IMR-90 (cell line): Measurements from ENCODE around the gene TMEM140. TPM values are rescaled to one million over a fixed set of nuclear protein-coding genes. Genes with fewer than 3 reads are reported as not detected.

ENCODE experiments used
- ATAC-seq: fragments of 200-7000 bp; cut with Tn5 transposase; 2 replicates; pipeline ENCODE4 v1.9.1; 2020; ENCODE audit warnings: low read depth, mild to moderate bottlenecking, moderate library complexity
- BruUV-seq: library from RNA; stranded (reverse); fragments of 400-500 nt; replicated peaks from 2 replicates; lab custom pipeline; 2021; lab: Mats Ljungman, UMichigan
- CTCF ChIA-PET: fragments of 300-600 bp; formaldehyde crosslinking; extraction: SDS; loops from one replicate; lab custom pipeline; 2021; ENCODE audit warnings: antibody characterized with exemption; lab: Yijun Ruan, JAX
- POLR2A ChIA-PET: fragments of 300-600 bp; sonication (Branson Sonifier 250); formaldehyde crosslinking; loops from one replicate; lab custom pipeline; 2022; ENCODE audit warnings: antibody characterized with exemption; ENCODE audit not compliant: unreplicated experiment; lab: Charles Lee
- DNase-seq: peaks from one replicate; pipeline ENCODE4 v3.0.0; 2013
- H2AFZ ChIP-seq: replicated peaks from 2 replicates; pipeline ENCODE3; 2013; ENCODE audit warnings: low read length, mild to moderate bottlenecking; ENCODE audit not compliant: poor library complexity
- H2AK5ac ChIP-seq: 2 replicates; pipeline ENCODE4 v1.6.1; 2013; ENCODE audit warnings: low read depth, low read length, inconsistent platforms
- H2AK9ac ChIP-seq: replicated peaks from 2 replicates; pipeline ENCODE3; 2013; ENCODE audit warnings: mild to moderate bottlenecking, low read depth, low read length, moderate library complexity; ENCODE audit not compliant: poor library complexity
- H2BK120ac ChIP-seq: 2 replicates; pipeline ENCODE4 v1.6.1; 2013; ENCODE audit warnings: low read depth, low read length, inconsistent platforms
- H2BK15ac ChIP-seq: 3 replicates; pipeline ENCODE4 v1.6.1; 2013; ENCODE audit warnings: low read depth, low read length, inconsistent platforms
- H2BK20ac ChIP-seq: 2 replicates; pipeline ENCODE4 v1.6.1; 2013; ENCODE audit warnings: low read depth, mild to moderate bottlenecking, inconsistent platforms, low read length, moderate library complexity
- H2BK5ac ChIP-seq: 2 replicates; pipeline ENCODE4 v1.6.1; 2013; ENCODE audit warnings: mild to moderate bottlenecking, low read depth, low read length, inconsistent platforms; ENCODE audit not compliant: poor library complexity, severe bottlenecking
- H3K14ac ChIP-seq: replicated peaks from 2 replicates; pipeline ENCODE4 v1.6.1; 2013; ENCODE audit warnings: low read depth, low read length, inconsistent platforms
- H3K18ac ChIP-seq: 2 replicates; pipeline ENCODE4 v1.6.1; 2013; ENCODE audit warnings: low read depth, low read length, control low read depth
- H3K23ac ChIP-seq: 2 replicates; pipeline ENCODE4 v1.6.1; 2013; ENCODE audit warnings: low read depth, low read length, inconsistent platforms
- H3K27ac ChIP-seq: 2 replicates; pipeline ENCODE4 v1.5.1; 2013; ENCODE audit warnings: mild to moderate bottlenecking, control low read depth, low read length; ENCODE audit not compliant: insufficient read depth
- H3K27me3 ChIP-seq: 2 replicates; pipeline ENCODE4 v1.6.1; 2013; ENCODE audit warnings: low read length; ENCODE audit not compliant: control insufficient read depth, insufficient read depth
- H3K36me3 ChIP-seq: 2 replicates; pipeline ENCODE4 v1.6.1; 2013; ENCODE audit warnings: low read length, mixed read lengths; ENCODE audit not compliant: control insufficient read depth, insufficient read depth
- H3K4ac ChIP-seq: 2 replicates; pipeline ENCODE4 v1.6.1; 2013; ENCODE audit warnings: low read depth, low read length, inconsistent platforms
- H3K4me1 ChIP-seq: 2 replicates; pipeline ENCODE4 v1.6.1; 2013; ENCODE audit warnings: low read length, mixed read lengths; ENCODE audit not compliant: control insufficient read depth, insufficient read depth
- H3K4me2 ChIP-seq: 2 replicates; pipeline ENCODE4 v1.6.1; 2013; ENCODE audit warnings: low read depth, mild to moderate bottlenecking, control low read depth, low read length, moderate library complexity
- H3K4me3 ChIP-seq: 2 replicates; pipeline ENCODE4 v1.5.1; 2013; ENCODE audit warnings: low read depth, mild to moderate bottlenecking, control low read depth, low read length, moderate library complexity; ENCODE audit not compliant: insufficient read depth
- H3K56ac ChIP-seq: 2 replicates; pipeline ENCODE4 v1.6.1; 2013; ENCODE audit warnings: low read length, inconsistent platforms; ENCODE audit not compliant: insufficient read depth; ENCODE audit errors: extremely low read depth
- H3K79me1 ChIP-seq, 2 experiments: 2 replicates each; pipeline ENCODE4 v1.6.1; 2013; ENCODE audit warnings: low read length in 2 of 2, inconsistent platforms in 1 of 2, low read depth in 1 of 2
- H3K9ac ChIP-seq: 2 replicates; pipeline ENCODE4 v1.6.1; 2013; ENCODE audit warnings: low read depth, low read length, control low read depth
- H3K9me1 ChIP-seq: 2 replicates; pipeline ENCODE4 v1.6.1; 2013; ENCODE audit warnings: low read length, inconsistent platforms; ENCODE audit not compliant: insufficient read depth
- H3K9me3 ChIP-seq: 2 replicates; pipeline ENCODE4 v1.6.1; 2013; ENCODE audit warnings: low read length; ENCODE audit not compliant: control insufficient read depth, insufficient read depth
- H4K20me1 ChIP-seq: 2 replicates; pipeline ENCODE4 v1.6.1; 2013; ENCODE audit warnings: low read length, inconsistent platforms; ENCODE audit not compliant: insufficient read depth
- H4K5ac ChIP-seq: 2 replicates; pipeline ENCODE4 v1.6.1; 2013; ENCODE audit warnings: mild to moderate bottlenecking, low read depth, low read length, control low read depth
- H4K8ac ChIP-seq, 2 experiments: 2 replicates each; pipeline ENCODE4 v1.6.1; 2013; ENCODE audit warnings: low read depth in 2 of 2, low read length in 2 of 2, control low read depth in 1 of 2, inconsistent platforms in 1 of 2
- H4K91ac ChIP-seq: 2 replicates; pipeline ENCODE4 v1.6.1; 2013; ENCODE audit warnings: low read depth, low read length, inconsistent platforms; ENCODE audit not compliant: insufficient read depth
- BHLHE40 ChIP-seq: fragments of 150-350 bp; IDR thresholded peaks from 2 replicates; pipeline ENCODE4 v1.6.1; 2016; ENCODE audit warnings: mild to moderate bottlenecking, low read depth, low read length
- CEBPB ChIP-seq: IDR thresholded peaks from 2 replicates; pipeline ENCODE4 v1.6.1; 2012; ENCODE audit warnings: low read depth, low read length, improper control_type of control experiment
- CHD1 ChIP-seq: IDR thresholded peaks from 2 replicates; pipeline ENCODE4 v1.6.1; 2012; ENCODE audit warnings: low read depth, low read length, improper control_type of control experiment
- MAZ ChIP-seq: IDR thresholded peaks from 2 replicates; pipeline ENCODE4 v1.6.1; 2012; ENCODE audit warnings: low read depth, mild to moderate bottlenecking, low read length, improper control_type of control experiment, moderate library complexity, borderline replicate concordance
- MXI1 ChIP-seq: IDR thresholded peaks from 2 replicates; pipeline ENCODE4 v1.6.1; 2012; ENCODE audit warnings: low read depth, mild to moderate bottlenecking, low read length, moderate library complexity, borderline replicate concordance
- POLR2A ChIP-seq: IDR thresholded peaks from 2 replicates; pipeline ENCODE4 v1.6.1; 2012; ENCODE audit warnings: mild to moderate bottlenecking, low read depth, low read length
- RAD21 ChIP-seq: IDR thresholded peaks from 2 replicates; pipeline ENCODE4 v1.6.1; 2012; ENCODE audit warnings: low read length, improper control_type of control experiment
- RCOR1 ChIP-seq: IDR thresholded peaks from 2 replicates; pipeline ENCODE4 v1.6.1; 2012; ENCODE audit warnings: mild to moderate bottlenecking, low read length, improper control_type of control experiment; ENCODE audit not compliant: insufficient replicate concordance
- RFX5 ChIP-seq: IDR thresholded peaks from 2 replicates; pipeline ENCODE4 v1.8.0; 2012; ENCODE audit warnings: low read depth, mild to moderate bottlenecking, low read length, moderate library complexity
- SMC3 ChIP-seq: fragments of 150-350 bp; IDR thresholded peaks from 2 replicates; pipeline ENCODE4 v1.6.1; 2016; ENCODE audit warnings: low read depth, mild to moderate bottlenecking, antibody characterized with exemption, low read length, moderate library complexity
- WGBS, 2 experiments: methylation state at CpG; one replicate each; pipeline versions ENCODE4 v1.1.5 to v1.1.7; 2013; ENCODE audit warnings: missing lambda C conversion rate in 2 of 2; ENCODE audit not compliant: insufficient read length in 1 of 2; ENCODE audit errors: extremely low coverage in 2 of 2; 5-methylcytosine and 5-hydroxymethylcytosine counted together
- dilution Hi-C: fragments of 300-500 bp; cut with HindIII; formaldehyde crosslinking; loops from one replicate; pipeline ENCODE4 v1.14.3; 2018; ENCODE audit warnings: low sequenced_read_pairs; ENCODE audit not compliant: unreplicated experiment
- in situ Hi-C: fragments of 300-500 bp; cut with MboI; formaldehyde crosslinking; loops from 3 replicates; pipeline ENCODE4 v1.14.3; 2019; ENCODE audit warnings: low sequenced_read_pairs, inconsistent platforms, mixed read lengths
- intact Hi-C: fragments of 100-400 bp; cut with micrococcal nuclease; formaldehyde crosslinking; loops from 2 replicates; pipeline ENCODE4 v1.10.0; 2022
- polyA plus RNA-seq, 3 experiments: library from polyadenylated mRNA; depleted of rRNA; stranded (reverse); fragments of >200 nt; gene quantifications; 2 replicates each; pipeline ENCODE4 v1.2.3, GENCODE V29; 2012; ENCODE audit warnings: low replicate concordance in 1 of 3
- total RNA-seq: library from RNA; depleted of rRNA; stranded (reverse); fragments of >200 nt; gene quantifications from 2 replicates; pipeline ENCODE4 v1.2.3, GENCODE V29; 2012
- TF ChIP-seq, protein P1 (sequence below): conservative IDR thresholded peaks from 2 replicates; pipeline ENCODE4 v1.5.1; 2012; ENCODE audit warnings: mild to moderate bottlenecking, low read depth, low read length, improper control_type of control experiment
- TF ChIP-seq, protein P2 (sequence below): fragments of 150-350 bp; IDR thresholded peaks from 2 replicates; pipeline ENCODE4 v1.6.1; 2016; ENCODE audit warnings: low read depth, mild to moderate bottlenecking, low read length, moderate library complexity, borderline replicate concordance
- TF ChIP-seq, protein P3 (sequence below): fragments of 150-350 bp; IDR thresholded peaks from 2 replicates; pipeline ENCODE4 v1.6.1; 2017; ENCODE audit warnings: mild to moderate bottlenecking, antibody characterized with exemption, low read length, low read depth

Gene TMEM140
- total and polyA plus RNA-seq, 2 of the 4 experiments (the other 2 are of a cell fraction): 0.24 to 0.72 TPM

DNA sequence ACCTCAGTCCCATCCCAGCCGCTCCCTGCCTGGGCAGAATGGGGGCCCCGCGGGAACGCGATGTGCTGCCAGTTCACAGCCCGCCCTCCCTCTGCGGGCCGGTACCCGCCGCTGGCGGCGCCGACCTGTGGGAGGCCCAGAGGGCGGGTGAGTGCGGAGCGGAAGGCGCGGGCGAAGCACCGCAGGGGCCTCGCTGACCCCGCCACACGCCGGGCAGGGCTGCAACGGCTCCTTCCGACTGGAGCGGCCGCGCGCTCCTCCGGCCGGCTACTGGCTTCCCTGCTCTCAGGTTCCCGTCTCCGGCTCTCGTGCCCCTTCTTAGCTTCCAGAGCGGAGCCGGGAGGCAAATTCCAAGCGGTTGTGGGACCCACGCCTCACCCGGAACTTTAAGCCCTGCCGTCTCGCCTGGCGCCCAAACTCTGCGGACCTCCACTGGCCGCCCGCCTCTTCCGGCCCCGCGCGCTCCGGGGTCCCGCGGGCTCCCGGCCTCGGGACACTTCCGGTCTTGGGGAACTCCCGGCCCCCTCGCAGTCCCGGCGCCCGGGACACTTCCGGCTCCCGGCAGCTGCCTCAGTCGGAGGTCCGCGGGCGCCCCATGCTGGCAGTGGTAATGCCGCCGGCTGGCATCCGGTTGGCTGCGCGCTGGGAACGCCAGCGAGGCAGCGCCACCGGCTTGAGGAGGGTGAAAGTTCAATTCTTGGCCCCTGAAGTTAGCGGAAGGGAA is 22.6 kb downstream of the TMEM140 start, which contains the start of gene CYREN:
Gene CYREN, minus strand, starts transcription at position 434 of the 724 bp plus-strand sequence. CDS start 1,785 bp downstream, outside the sequence.
- H3K9me1 ChIP-seq: peaks cover 20% of the 10 kb centered on the region
- peak within 1 kb of the TSS; percentile 83 for H2BK5ac ChIP-seq
- in situ Hi-C loops (no loop called here), dilution Hi-C loops (no loop called here), intact Hi-C loops (loop anchor here (1.0 to 2.0 kb wide), 5 partner anchors 41 to 537 kb away; partner anchors contain the start of genes AGBL3 and WDR91)
- peak within 1 kb of the TSS; percentile 15 for H3K23ac ChIP-seq
- WGBS, 2 experiments: 0% methylated on average over 44 of the region's 77 CpGs; no CpG with 5 or more reads in 1 of the 2 experiments
- peak within 1 kb of the TSS; percentile 85 for H3K4ac ChIP-seq
- ATAC-seq (peak; percentile 94), DNase-seq (peak; percentile 93)
- peaks cover 30% of the 10 kb centered on the region for H3K36me3 ChIP-seq
- H3K56ac ChIP-seq: peak within 1 kb of the TSS; percentile 79; the same call in 1 of the 2 replicates
- no peaks in the 10 kb centered on the region for H3K27me3 ChIP-seq
- peak within 1 kb of the TSS; percentile 76 for H4K91ac ChIP-seq
- peak within 1 kb of the TSS; percentile 82 for H2BK120ac ChIP-seq
- peaks cover 12% of the 10 kb centered on the region for H3K4me1 ChIP-seq
- H3K18ac ChIP-seq: peak within 1 kb of the TSS; percentile 65
- ChIA-PET POLR2A (no interaction called here), CTCF (interaction anchor here (0.6 to 3.7 kb wide), 8 partner anchors 9 to 484 kb away, joined by 3 to 17 read pairs (median 4); partner anchors contain the start of gene AGBL3)
- H3K79me1 ChIP-seq: peaks cover 30 to 45% of the 10 kb centered on the region in 2 experiments
- peak within 1 kb of the TSS; percentile 11; the same call in 1 of the 2 replicates for H2AK5ac ChIP-seq
- H3K4me2 ChIP-seq: peak within 1 kb of the TSS; percentile 84
- H4K8ac ChIP-seq: peak within 1 kb of the TSS; percentile 84 to 96
- peak within 1 kb of the TSS; percentile 89 for H4K5ac ChIP-seq
- no peak within 1 kb of the TSS for H2BK15ac ChIP-seq
- no TSS peak for BruUV-seq
- H3K9ac ChIP-seq: peak within 1 kb of the TSS; percentile 86
- peak within 1 kb of the TSS; percentile 91 for H3K4me3 ChIP-seq
- H2AFZ ChIP-seq: peak within 1 kb of the TSS; percentile 85
- H3K14ac ChIP-seq: peak within 1 kb of the TSS; percentile 73
- peak within 1 kb of the TSS; percentile 96 for H3K27ac ChIP-seq
- no peak within 1 kb of the TSS for H2BK20ac ChIP-seq
- no peaks in the 10 kb centered on the region for H3K9me3 ChIP-seq
- 0 out of 2 replicates have a peak, but pooled peaks cover 4% of the 10 kb centered on the region for H4K20me1 ChIP-seq
- H2AK9ac ChIP-seq: peak within 1 kb of the TSS; percentile 93
- TF ChIP-seq MXI1 (peak; percentile 8; the same call in 1 of the 2 replicates), CEBPB (no peak), SMC3 (peak; percentile 52), CHD1 (no peak), RAD21 (peak; percentile 75), RCOR1 (no peak), BHLHE40 (peak; percentile 17; the same call in 1 of the 2 replicates), MAZ (peak; percentile 73; the same call in 1 of the 2 replicates), RFX5 (no peak), POLR2A (peak; percentile 75)
- TF ChIP-seq, protein P1, sequence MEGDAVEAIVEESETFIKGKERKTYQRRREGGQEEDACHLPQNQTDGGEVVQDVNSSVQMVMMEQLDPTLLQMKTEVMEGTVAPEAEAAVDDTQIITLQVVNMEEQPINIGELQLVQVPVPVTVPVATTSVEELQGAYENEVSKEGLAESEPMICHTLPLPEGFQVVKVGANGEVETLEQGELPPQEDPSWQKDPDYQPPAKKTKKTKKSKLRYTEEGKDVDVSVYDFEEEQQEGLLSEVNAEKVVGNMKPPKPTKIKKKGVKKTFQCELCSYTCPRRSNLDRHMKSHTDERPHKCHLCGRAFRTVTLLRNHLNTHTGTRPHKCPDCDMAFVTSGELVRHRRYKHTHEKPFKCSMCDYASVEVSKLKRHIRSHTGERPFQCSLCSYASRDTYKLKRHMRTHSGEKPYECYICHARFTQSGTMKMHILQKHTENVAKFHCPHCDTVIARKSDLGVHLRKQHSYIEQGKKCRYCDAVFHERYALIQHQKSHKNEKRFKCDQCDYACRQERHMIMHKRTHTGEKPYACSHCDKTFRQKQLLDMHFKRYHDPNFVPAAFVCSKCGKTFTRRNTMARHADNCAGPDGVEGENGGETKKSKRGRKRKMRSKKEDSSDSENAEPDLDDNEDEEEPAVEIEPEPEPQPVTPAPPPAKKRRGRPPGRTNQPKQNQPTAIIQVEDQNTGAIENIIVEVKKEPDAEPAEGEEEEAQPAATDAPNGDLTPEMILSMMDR: peak; percentile 83
- TF ChIP-seq, protein P2, sequence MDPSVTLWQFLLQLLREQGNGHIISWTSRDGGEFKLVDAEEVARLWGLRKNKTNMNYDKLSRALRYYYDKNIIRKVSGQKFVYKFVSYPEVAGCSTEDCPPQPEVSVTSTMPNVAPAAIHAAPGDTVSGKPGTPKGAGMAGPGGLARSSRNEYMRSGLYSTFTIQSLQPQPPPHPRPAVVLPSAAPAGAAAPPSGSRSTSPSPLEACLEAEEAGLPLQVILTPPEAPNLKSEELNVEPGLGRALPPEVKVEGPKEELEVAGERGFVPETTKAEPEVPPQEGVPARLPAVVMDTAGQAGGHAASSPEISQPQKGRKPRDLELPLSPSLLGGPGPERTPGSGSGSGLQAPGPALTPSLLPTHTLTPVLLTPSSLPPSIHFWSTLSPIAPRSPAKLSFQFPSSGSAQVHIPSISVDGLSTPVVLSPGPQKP: 0 out of 2 replicates have a peak, but pooled peaks have one; percentile 62
- TF ChIP-seq, protein P3, sequence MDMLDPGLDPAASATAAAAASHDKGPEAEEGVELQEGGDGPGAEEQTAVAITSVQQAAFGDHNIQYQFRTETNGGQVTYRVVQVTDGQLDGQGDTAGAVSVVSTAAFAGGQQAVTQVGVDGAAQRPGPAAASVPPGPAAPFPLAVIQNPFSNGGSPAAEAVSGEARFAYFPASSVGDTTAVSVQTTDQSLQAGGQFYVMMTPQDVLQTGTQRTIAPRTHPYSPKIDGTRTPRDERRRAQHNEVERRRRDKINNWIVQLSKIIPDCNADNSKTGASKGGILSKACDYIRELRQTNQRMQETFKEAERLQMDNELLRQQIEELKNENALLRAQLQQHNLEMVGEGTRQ: no peak
